ENCODE results near the gene KHDRBS2.
"Not testable (repeated sequence)": the region's sequence is repeated elsewhere in the genome, so short reads cannot be mapped to it uniquely, and the experiment has no call there.

Gene KHDRBS2

DNA sequence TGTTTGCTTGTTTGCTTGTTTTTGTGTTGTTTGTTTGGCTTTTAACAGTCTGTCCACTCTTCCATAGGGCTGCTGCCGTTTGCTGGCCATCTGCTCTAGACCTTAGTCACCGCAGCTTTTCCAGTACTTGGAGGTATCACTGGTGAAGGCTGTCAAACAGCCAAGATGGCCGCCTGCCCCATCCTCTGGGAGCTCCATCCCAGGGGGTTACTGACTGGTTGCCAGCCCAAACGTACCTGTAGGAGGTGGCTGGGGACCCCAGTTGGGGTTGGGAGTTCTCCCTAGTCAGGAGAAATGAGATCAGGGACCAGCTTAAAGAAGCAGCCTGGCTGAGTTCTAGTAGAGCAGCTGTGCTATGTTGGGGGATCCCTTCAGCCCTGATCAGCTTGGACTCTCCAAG, 418.4 kb downstream of the KHDRBS2 start:
- DNase-seq (ENCODE audit: low spot score), result no peak

GRCh38 chr6:61857541-61857940, 428.5 kb downstream of the KHDRBS2 start:
- DNase-seq (ENCODE audit: low spot score), result no peak

- peak; percentile 8 for DNase-seq (ENCODE audit: low spot score)
Observed at GRCh38 chr6:61841958-61842357, 444.1 kb downstream of the KHDRBS2 start.

DNA sequence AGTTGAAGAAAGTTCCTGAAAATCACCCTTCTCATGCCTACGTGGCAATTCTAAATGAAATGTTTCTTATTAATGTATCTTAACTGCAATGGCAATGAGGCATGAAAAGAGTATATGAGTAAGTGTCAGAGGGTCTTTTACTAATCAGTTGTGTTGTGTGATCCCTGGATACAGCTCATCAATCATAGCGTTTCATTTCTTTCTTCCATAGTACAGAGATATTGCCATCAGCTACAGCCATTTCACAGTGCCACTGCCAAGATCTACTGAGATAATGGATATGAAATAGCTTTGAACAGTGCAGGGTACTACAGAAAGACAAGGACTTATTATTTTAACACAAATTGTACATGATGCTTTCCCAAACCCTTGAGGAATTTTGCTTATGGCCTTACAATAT, 450.8 kb downstream of the KHDRBS2 start:
- DNase-seq (ENCODE audit: low spot score), result no peak

DNA sequence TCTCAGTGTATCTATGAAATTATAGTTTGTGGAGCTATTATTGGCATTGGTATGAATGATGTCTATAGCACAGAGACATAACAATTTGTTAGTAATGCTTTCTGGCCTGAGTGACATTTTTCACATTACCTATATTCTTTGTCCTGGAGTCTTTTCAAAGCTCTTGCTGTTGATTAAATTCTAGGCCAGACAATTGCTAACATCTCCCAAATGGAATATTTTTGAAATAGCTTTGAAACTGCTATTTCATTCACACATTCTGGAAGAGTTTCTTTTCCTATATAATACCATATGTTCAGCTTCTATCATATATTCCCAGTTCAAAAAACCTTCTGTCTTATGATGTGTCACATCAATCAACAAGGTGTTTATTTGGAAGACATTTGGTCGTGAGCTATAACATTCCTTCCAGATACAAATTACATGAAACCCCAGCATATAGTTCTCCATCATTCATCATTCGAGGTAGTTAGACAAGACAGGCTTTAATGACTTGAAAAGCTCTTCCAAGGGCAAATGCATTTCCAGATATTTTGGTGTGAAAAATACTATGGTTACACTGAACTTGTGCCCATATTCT, 452.8 kb downstream of the KHDRBS2 start:
- no peak for DNase-seq (ENCODE audit: low spot score)

DNA sequence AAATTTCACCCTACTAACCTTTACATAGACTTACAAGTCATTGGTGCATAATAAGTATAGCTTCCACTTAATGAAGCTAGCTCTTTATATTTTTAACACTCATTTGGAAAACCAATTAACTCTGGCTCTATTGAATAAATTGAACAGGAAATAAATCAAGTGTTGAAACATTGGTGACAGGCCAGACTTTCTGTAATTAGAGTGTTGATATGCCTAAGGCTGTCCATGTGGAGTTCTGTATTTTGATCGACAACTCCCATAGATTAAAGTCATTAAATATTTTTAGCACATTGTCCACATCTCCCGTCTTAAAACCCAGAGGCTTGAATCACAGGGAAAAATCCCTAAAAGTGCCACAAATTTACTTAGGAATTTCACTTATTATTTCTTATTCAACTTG, 468.3 kb downstream of the KHDRBS2 start:
- DNase-seq (ENCODE audit: low spot score), result no peak

GRCh38 chr6:61810047-61810446, 476.0 kb downstream of the KHDRBS2 start:
- no peak for DNase-seq (ENCODE audit: low spot score)

DNA sequence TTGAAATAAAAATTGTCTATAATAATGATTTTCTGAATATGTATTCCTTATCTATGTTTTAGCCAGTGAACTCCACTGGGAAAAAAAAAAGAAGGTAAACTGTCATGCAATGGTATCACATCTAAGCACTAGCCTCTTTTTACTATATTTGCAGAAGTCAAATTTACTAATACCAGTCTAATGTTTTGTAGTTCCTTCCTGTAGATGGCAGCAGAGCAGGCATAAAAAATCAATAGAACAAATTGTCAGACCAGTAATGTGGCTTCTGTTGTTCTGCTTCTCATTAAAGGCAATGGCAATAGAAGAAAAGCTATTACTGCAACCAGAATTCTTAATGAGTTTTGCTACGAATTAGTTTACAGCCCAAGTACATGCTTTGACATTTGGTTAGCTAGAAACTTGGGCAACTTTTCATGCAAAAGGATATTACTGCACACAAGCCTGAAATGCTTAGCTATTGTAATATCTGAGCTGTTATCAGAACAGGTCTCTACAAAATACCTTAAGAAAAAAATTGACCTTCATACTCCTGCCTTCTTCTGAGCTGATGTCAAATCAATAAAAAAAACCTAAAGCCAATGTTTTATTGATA, 476.9 kb downstream of the KHDRBS2 start:
- peak; percentile 51 for DNase-seq (ENCODE audit: low spot score)

DNA sequence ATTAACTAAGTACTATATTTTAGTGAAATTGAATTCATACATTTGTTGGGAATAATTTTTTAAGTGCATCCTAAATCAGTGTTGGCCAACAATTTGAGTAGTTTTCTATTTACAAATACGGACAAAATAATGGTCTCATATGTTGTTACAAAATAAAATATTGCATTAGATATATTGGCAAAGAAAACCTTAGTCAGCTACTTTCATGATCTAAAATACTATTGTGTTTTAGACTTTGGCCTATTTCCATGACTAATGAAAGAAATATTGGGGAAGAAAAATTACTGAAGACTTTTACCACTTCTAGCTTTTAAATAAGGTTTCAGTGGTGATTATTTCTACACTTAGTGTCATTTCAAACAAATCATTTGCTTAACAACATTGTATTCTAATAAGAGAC, 498.0 kb downstream of the KHDRBS2 start:
- DNase-seq (ENCODE audit: low spot score), result no peak

- DNase-seq (ENCODE audit: low spot score), result not testable (repeated sequence)
Observed at GRCh38 chr6:61769446-61769845, 516.6 kb downstream of the KHDRBS2 start.

GRCh38 chr6:61755739-61756138, 530.3 kb downstream of the KHDRBS2 start:
- no peak for DNase-seq (ENCODE audit: low spot score)

DNA sequence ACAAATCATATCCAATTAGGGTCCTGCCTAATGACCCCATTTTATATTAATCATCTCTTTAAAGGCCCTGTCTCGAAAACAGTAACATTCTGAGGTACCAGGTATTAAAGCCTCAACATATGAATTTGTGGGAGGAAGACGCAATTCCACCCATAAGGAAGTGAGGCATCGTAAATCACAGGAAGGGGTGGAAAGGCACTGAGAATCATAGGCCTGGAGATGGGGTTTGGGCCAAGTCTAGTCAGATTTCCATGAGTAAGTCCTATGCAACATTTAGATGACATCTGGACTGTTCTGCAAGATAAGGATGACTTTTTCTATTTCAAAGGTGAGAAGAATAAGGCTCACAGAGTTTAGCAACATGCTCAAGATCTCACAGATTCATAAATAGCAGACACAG, 534.0 kb downstream of the KHDRBS2 start:
- DNase-seq (ENCODE audit: low spot score), result no peak

- DNase-seq (ENCODE audit: low spot score), result no peak
Observed at GRCh38 chr6:61745994-61746393, 540.0 kb downstream of the KHDRBS2 start.

- peak; percentile 27 for DNase-seq (ENCODE audit: low spot score)
Observed at GRCh38 chr6:61711849-61712248, 574.2 kb downstream of the KHDRBS2 start.

DNA sequence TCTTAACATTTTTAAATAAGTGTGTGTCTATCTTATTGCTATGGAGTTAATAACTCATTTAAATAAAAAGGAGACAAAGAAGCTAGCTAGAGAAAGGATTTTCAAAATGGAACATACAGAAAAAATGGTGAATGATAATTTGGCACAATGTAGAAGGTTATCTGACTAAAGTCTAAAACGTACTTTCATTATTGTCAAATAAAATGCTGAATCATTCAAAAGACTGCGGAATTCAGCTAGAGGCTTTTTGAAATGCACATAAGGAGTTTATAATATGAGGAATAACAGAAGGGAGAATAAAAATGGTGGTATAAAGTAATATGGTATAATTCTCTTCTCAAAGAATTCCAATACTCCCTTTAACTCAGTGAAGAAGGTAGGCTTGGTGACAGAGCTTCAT, 597.9 kb downstream of the KHDRBS2 start:
- no peak for DNase-seq (ENCODE audit: low spot score)

DNA sequence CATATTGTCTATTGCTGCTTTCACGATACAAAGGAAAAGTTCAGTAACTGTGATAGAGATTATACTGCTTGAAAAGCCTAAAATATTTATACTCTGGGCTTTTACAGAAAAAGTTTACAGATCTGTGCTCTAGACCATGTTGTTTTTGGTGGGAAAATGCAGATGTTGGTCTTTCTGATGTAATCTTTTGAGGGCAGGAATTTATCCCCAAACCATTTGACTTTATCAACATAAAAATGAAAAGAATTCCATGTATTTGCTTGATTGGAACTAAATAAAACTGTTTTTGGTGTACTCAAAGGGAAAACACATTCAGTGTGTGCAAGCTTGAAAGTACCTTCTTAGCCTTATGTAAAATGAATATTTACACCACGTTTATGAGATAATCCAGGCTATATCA, 603.5 kb downstream of the KHDRBS2 start:
- DNase-seq (ENCODE audit: low spot score), result no peak

DNA sequence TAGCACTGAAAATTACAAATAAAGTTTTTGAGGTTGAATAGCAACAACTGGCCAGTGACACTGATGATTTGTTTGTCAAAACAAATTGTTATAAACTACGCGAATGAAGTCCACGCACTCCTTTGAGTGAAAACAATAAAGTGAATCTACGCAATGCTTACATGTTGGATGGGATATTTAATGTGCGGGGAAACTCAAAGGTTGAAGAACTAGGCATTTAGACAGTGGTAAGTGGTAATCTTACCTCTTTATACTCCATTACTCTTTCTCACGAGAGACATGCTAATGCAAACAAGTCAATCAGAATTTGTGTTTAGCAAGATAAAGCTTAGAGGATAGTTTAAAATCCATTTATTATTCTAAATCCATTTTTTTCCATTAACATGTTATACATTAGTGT, 606.4 kb downstream of the KHDRBS2 start:
- no peak for DNase-seq (ENCODE audit: low spot score)

DNA sequence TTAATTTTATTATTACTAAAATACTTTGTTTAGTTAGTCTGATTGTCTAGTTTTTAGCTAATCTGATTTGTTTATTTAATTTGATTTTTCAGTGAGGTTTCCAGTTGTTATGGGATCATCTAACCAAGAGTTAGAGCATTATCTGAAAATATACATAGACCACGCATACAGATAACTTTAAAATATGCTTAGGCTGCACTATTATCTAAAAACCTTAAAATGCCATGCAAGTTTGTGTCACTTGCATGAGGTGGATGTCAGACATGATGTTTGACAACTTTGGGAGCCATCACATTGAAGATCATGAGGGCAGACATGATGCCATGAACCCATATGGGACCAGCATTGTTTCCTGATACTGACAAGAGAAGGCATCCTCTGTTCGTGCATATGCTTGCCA, 610.3 kb downstream of the KHDRBS2 start:
- DNase-seq (ENCODE audit: low spot score), result no peak

DNA sequence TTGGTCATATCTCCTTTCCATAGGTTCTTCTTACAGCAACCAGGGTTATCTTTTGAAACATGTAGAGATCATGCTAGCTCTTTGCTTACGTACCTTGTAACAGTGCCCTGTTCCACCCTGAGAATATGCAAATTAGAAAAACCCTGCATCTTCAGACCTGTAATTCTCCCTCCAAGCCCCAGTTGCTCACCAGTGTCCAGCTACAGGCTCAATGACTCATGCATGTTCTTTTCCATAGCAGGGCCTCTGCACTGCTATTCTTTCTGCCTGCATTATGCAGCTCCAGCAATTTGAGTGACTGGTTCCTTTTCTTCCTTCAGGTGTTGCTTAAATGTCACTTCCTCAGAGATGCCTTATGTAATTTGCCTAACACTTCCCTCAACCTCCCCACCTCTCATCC, 636.2 kb downstream of the KHDRBS2 start:
- DNase-seq (ENCODE audit: low spot score), result no peak

- no peak for DNase-seq (ENCODE audit: low spot score)
Observed at GRCh38 chr6:61640463-61640862, 645.6 kb downstream of the KHDRBS2 start.
